AG08395 (cell line): Measurements from ENCODE around the gene ACTR3C.
"Not testable (repeated sequence)": the region's sequence is repeated elsewhere in the genome, so short reads cannot be mapped to it uniquely, and the experiment has no call there.

ENCODE experiments used
- DNase-seq: peaks from one replicate; pipeline ENCODE4 v3.0.0; 2012; ENCODE audit warnings: mixed read lengths, low spot score

ACTR3C gene

DNA sequence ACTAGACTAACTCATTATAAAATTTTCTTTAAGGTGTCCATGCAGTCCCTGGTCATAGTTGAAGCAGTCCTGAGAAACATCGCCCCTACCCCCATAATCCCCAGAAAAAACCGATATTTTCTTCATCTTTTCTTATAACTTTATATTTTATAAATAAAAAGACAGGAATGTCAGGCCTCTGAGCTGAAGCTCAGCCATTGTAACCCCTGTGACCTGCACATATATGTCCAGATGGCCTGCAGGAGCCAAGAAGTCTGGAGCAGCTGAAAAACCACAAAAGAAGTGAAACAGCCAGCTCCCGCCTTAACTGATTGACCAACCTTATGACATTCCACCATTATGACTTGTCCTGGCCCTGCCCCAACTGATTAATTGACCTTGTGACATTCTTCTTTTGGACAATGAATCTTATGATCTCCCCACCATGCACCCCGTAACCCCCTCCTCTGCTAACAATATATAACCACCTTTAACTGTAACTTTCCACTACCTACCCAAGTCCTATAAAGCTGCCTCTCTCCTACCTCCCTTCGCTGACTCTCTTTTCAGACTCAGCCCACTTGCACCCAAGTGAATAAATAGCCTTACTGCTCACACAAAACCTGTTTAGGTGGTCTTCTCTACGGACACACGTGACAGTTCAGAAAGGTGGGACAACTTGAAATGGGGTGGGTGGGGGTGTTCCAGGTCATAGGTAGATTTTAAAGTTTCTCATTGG lies 10.5 kb downstream of the ACTR3C start:
- peak; percentile 30 for DNase-seq

- DNase-seq = no peak
These were observed 11.6 kb downstream of the ACTR3C start for GRCh38 chr7:150311711-150312110.

DNA sequence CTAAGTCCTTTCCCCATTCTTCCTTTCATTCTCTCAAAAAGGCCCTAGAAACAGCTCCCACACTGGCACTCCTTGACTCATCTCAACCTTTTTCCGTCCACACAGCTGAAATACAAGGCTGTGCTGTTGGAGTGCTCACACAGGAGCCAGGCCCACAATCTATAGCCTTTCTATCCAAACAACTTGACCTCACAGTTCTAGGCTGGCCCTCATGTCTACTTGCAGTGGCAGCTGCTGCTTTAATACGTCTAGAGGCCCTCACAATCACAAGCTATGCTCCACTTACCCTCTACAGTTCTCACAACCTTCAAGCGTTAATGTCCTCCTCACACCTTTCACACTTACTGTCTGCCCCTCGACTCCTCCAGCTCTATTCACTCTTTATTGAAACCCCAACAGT lies 12.2 kb downstream of the ACTR3C start:
- DNase-seq = no peak

- DNase-seq = no peak
These were observed 14.8 kb downstream of the ACTR3C start for GRCh38 chr7:150308575-150308974.

DNA sequence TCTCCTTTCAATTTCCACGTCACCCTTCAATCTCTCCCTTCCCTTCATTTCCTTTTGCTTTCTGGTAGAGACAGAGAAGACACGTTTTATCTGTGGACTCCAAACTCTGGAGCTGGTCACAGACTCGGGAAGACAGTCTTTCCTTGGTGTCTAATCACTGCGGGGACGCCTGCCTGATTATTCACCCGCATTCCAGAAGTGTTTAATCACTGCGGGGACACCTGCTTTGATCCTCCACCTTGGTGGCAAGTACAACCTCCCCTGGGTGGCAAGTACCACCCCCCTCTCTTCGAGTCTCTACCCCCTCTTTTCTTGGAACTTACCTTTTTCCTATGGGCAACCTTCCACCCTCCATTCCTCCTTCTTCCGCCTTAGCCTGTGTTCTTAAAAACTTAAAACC lies 15.4 kb downstream of the ACTR3C start:
- DNase-seq = no peak

GRCh38 chr7:150307129-150307528 lies 16.2 kb downstream of the ACTR3C start:
- DNase-seq = no peak

DNA sequence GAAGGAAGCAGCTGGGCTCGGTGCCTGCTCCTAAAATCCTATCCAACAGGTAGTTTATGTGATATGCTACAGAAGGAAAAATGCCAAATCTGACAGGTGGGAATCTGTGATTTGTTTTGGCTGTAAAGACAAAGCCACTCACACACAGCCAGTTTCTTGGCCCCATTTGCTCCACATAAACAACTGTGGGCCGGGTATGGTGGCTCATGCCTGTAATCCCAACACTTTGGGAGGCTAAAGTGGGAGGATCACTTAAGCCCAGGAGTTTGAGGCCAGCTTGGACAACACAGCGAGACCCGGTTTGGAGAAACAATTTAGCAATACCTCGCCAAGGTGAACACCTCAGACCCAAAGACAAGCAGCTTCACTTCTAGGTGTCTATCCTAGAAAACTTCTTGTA lies 17.0 kb downstream of the ACTR3C start:
- DNase-seq = not testable (repeated sequence)

GRCh38 chr7:150305903-150306284 lies 17.5 kb downstream of the ACTR3C start:
- DNase-seq = not testable (repeated sequence)

GRCh38 chr7:150305259-150305902 lies 18.0 kb downstream of the ACTR3C start:
- DNase-seq = not testable (repeated sequence)

DNA sequence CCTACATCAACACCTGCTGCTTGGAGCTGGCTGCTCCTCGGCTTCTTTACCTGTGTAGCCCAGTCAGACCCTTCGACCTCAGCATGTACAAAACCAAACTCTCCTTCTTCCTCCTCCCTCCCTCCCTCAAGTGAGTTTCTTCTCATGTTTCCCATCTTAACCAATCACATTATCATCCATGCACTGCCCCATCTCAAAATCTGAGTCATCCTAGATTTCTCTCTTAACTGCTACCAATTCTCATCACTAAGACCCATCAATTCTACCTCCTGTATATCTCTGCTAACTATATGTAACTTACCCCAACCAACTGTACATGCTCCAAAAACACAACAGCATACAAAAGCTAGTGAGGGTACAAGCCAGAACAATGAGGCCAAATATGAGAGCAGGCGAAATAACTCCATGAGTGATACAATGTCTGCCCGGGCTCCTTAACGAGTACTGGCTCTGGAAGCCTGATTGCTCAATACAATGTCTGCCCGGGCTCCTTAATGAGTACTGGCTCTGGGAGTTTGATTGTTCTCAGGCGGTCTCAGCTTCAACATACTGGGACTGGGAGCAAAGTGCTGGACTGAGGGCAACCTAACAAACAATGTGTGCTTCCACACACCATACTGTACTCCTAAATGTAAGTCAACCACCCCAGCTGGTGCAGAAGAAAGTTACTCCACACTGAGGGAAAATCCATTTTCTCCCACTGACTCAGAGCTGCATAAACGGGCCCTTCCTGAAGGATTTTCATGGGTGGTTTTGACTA lies 18.7 kb downstream of the ACTR3C start:
- not testable (repeated sequence) for DNase-seq

DNA sequence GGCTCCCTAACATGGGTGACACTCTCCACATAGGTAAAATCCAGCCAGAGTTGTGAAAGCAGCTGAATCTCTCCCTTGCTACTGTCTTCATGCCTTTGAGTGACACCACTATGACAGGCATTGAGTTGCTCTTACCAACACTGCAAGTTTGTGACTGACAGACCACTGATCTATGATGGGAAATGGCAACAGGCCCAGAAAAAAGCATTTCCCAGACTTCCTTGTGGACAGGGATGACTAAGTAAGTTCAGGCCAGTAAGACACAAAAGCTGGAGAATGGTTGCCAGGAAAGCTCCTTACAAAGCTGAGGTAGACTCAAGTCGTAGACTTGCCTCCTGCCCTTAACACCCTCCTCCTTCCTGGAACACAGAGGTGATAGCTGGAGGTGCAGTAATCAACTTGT lies 20.4 kb downstream of the ACTR3C start:
- DNase-seq = not testable (repeated sequence)

DNA sequence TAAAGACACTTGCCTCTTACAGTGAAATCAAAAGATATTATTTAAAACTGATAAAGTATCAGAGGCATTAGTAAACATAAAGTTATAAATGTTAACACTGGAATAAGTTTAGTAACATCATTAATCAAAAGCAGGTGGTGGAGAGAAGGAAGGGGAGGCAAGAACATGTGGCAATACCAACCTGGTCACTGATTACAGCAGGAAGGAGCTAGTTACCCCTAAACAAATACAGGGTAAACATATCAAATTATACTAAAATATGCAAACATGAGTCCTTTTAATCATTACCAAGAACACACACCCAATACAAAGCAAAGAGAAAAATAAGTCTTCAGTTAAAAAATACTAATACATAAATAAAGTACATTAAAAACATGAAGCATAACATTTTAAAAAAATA lies 25.4 kb downstream of the ACTR3C start:
- not testable (repeated sequence) for DNase-seq

DNA sequence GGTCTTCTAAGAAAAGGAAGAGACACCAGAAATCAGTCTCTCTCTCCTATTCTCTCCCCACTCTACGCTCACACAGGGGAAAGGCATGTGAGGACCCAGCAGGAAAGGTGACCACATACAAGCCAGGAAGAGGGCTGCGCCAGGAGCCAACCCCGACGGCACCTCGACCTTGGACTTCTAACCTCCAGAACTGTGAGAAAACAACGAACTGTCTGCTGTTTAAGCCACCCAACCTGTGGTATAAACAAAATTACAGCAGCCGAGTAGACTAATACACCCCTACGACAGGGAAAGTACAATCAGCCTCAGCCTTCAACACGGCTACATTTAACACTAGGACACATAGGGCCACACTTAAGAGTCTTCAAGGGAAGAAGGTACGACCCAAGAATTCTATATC lies 26.5 kb downstream of the ACTR3C start:
- DNase-seq = not testable (repeated sequence)

DNA sequence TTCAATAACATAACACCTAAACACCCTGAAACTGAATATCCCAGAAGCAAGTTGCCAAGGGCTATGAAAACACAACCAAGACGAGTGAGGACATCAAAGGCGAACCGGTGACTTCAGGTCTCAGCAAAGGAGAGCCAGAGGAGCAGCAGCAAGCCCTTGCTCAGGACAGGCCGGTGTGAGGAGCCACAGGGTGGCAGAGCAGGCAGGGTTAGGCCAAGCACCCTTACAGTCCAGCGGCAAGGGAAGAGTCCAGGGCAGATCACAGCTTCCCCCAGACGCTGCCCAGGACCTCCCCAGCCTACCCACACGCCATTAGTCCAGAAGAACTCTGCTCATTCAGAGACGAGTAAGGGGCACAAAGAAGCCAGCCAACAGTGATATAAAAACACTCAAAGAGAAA lies 27.7 kb downstream of the ACTR3C start:
- not testable (repeated sequence) for DNase-seq

DNA sequence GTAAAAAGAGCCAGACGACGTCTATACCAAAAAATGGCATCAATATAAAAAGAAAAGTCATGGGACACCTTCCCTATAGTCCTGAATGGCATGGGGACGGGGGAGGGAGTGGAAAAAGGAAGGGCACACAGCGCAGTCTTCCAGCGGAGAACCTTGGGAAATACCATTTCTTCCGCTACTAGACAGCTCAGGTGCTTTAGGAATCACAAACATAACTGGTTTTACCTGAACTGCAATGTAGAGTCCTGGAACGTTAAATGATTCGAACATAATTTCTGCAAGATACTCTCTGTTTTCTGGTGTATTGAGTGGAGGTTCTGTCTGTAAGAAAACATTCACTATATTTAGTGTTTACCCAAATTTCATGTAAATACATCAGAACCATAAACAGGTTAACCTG lies 28.3 kb downstream of the ACTR3C start:
- DNase-seq = not testable (repeated sequence)

DNA sequence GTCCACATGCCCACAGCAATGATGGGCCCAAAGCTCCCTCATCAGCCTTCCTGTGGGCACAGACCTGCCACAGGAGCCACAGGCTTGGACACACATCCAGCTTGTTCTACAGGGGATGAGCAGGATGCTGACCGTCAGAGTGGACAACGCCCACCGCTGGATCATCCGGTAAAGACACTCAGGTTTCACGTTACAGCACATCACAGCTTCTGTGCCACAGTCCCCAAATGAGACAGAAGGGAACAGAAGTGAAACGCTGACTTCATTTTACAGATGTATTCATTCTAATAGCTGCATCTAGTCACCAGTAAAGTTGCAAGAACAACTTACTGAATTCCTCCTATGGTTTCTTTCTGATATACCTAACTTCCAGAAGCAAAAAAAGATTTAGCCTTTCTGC lies 33.0 kb downstream of the ACTR3C start:
- not testable (repeated sequence) for DNase-seq

GRCh38 chr7:150288816-150289215 lies 34.5 kb downstream of the ACTR3C start:
- not testable (repeated sequence) for DNase-seq

DNA sequence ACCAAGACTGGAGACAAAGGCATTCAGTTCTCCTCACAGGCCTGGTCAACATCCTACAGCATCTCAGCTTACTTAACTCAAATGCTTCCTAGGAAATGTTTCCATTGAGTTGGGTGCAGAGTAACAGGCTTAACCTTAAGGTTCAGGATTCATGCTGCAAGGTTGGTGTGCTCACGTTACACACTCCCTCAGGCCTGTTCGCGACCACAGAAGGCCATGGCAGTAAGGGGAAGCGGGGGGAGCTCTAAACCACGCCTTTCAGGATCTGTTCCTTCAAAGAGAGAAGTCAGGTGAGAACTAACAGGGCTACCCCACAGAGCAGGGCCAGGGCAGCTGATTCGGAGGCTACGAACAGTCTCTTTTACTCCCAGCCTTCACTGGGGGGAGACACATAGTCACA lies 35.5 kb downstream of the ACTR3C start:
- not testable (repeated sequence) for DNase-seq

- DNase-seq = not testable (repeated sequence)
These were observed 37.2 kb downstream of the ACTR3C start for GRCh38 chr7:150285849-150286754.

DNA sequence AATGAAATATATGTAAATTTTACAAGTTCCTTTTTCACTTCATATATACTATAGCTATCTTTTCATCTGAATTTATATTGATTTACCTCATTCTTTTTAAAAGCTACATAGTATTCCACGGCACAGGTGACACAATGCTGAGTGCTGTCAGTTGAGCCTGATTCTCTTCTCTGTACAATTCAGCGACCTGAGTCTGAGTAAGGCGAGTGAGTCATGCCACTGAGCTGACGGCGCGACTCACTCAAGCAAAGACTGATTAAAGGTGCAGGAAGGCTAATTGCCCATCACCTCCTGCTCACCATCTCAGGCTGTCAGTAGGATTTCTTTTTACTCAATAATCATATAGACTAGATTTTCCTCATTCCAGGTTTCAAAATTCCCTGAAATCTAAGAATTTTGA lies 39.7 kb downstream of the ACTR3C start:
- not testable (repeated sequence) for DNase-seq

GRCh38 chr7:150283111-150283510 lies 40.2 kb downstream of the ACTR3C start:
- not testable (repeated sequence) for DNase-seq
